ENCODE data around the gene PLXNA4. TPM values are rescaled to one million over a fixed set of nuclear protein-coding genes. Genes with fewer than 3 reads are reported as not detected.

PLXNA4 gene
- total RNA-seq, 1 donor from 2014 or later = 3.3 TPM

GRCh38 chr7:132261327-132262159, 314.7 kb downstream of the PLXNA4 start:
- Mint-ChIP-seq H3K27ac (ENCODE audit: unreplicated experiment) (no peak overlapping the region), H3K36me3 (ENCODE audit: low read depth, unreplicated experiment) (no peaks in the 10 kb centered on the region), H3K4me3 (ENCODE audit: unreplicated experiment) (no peak overlapping the region), H3K4me1 (ENCODE audit: low read depth, unreplicated experiment) (no peaks in the 10 kb centered on the region), H3K27me3 (ENCODE audit: low read depth, unreplicated experiment) (peaks cover 68% of the 10 kb centered on the region), H3K9me3 (ENCODE audit: unreplicated experiment) (no peaks in the 10 kb centered on the region)
- FAIRE-seq (no peak), DNase-seq (ENCODE audit: low read depth) (no peak)
- H3K9me3 ChIP-seq (ENCODE audit: insufficient read depth, low read depth, low read length) = no peaks in the 10 kb centered on the region
- no peaks in the 10 kb centered on the region for H3K79me2 ChIP-seq (ENCODE audit: insufficient read depth, low read length)
- no peaks in the 10 kb centered on the region for H3K27me3 ChIP-seq (ENCODE audit: insufficient read depth, low read length)
- H3K9ac ChIP-seq (ENCODE audit: low read length) = no peak overlapping the region
- no peaks in the 10 kb centered on the region for H3K4me1 ChIP-seq (ENCODE audit: insufficient read depth, low read length)
- H3K4me3 ChIP-seq (ENCODE audit: insufficient read depth, low read depth, low read length) = no peak overlapping the region
- TF ChIP-seq CTCF (IDR thresholded peaks at IDR 0.05; ENCODE audit: insufficient read depth, low read depth, low read length) = no peak
- no peak for TF ChIP-seq EZH2 (IDR thresholded peaks at IDR 0.05; ENCODE audit: insufficient read depth, low read length)
- H2AFZ ChIP-seq (ENCODE audit: low read depth, low read length) = no peak overlapping the region
- no peaks in the 10 kb centered on the region for H4K20me1 ChIP-seq (ENCODE audit: insufficient read depth, low read length)
- no peak overlapping the region for H3K4me2 ChIP-seq (ENCODE audit: low read length)
- H3K36me3 ChIP-seq (ENCODE audit: insufficient read depth, low read length) = no peaks in the 10 kb centered on the region
- no peak overlapping the region for H3K27ac ChIP-seq (ENCODE audit: low read depth, low read length)

- H3K4me1 ChIP-seq (ENCODE audit: insufficient read depth, low read length) = peaks cover 3% of the 10 kb centered on the region
- H3K9me3 ChIP-seq (ENCODE audit: insufficient read depth, low read depth, low read length) = no peaks in the 10 kb centered on the region
- H3K4me3 ChIP-seq (ENCODE audit: insufficient read depth, low read depth, low read length) = no peak overlapping the region
- no peaks in the 10 kb centered on the region for H4K20me1 ChIP-seq (ENCODE audit: insufficient read depth, low read length)
- H3K4me3 Mint-ChIP-seq (ENCODE audit: unreplicated experiment) = no peak overlapping the region
- FAIRE-seq = no peak
- no peak overlapping the region for H3K9ac ChIP-seq (ENCODE audit: low read length)
- no peak overlapping the region for H3K27ac Mint-ChIP-seq (ENCODE audit: unreplicated experiment)
- H3K4me2 ChIP-seq (ENCODE audit: low read length) = no peak overlapping the region
- no peaks in the 10 kb centered on the region for H3K36me3 ChIP-seq (ENCODE audit: insufficient read depth, low read length)
- H3K36me3 Mint-ChIP-seq (ENCODE audit: low read depth, unreplicated experiment) = no peaks in the 10 kb centered on the region
- DNase-seq (ENCODE audit: low read depth) = no peak
- TF ChIP-seq EZH2 (IDR thresholded peaks at IDR 0.05; ENCODE audit: insufficient read depth, low read length) (no peak), CTCF (IDR thresholded peaks at IDR 0.05; ENCODE audit: insufficient read depth, low read depth, low read length) (no peak)
- H3K27ac ChIP-seq (ENCODE audit: low read depth, low read length) = no peak overlapping the region
- H3K27me3 Mint-ChIP-seq (ENCODE audit: low read depth, unreplicated experiment) = peaks cover 59% of the 10 kb centered on the region
- no peaks in the 10 kb centered on the region for H3K79me2 ChIP-seq (ENCODE audit: insufficient read depth, low read length)
- H3K27me3 ChIP-seq (ENCODE audit: insufficient read depth, low read length) = no peaks in the 10 kb centered on the region
- H3K4me1 Mint-ChIP-seq (ENCODE audit: low read depth, unreplicated experiment) = peaks cover 3% of the 10 kb centered on the region
- peaks cover 2% of the 10 kb centered on the region for H3K9me3 Mint-ChIP-seq (ENCODE audit: unreplicated experiment)
- no peak overlapping the region for H2AFZ ChIP-seq (ENCODE audit: low read depth, low read length)
Observed at GRCh38 chr7:132258231-132258630, 318.0 kb downstream of the PLXNA4 start.

- H3K4me3 Mint-ChIP-seq (ENCODE audit: unreplicated experiment) = no peak overlapping the region
- no peak for DNase-seq (ENCODE audit: low read depth)
- H3K27ac Mint-ChIP-seq (ENCODE audit: unreplicated experiment) = no peak overlapping the region
- Histone ChIP-seq H3K4me2 (ENCODE audit: low read length) (no peak overlapping the region), H3K9me3 (ENCODE audit: insufficient read depth, low read depth, low read length) (no peaks in the 10 kb centered on the region), H3K27me3 (ENCODE audit: insufficient read depth, low read length) (no peaks in the 10 kb centered on the region), H3K4me1 (ENCODE audit: insufficient read depth, low read length) (peaks cover 3% of the 10 kb centered on the region), H3K36me3 (ENCODE audit: insufficient read depth, low read length) (no peaks in the 10 kb centered on the region), H3K27ac (ENCODE audit: low read depth, low read length) (no peak overlapping the region), H2AFZ (ENCODE audit: low read depth, low read length) (no peak overlapping the region), H3K79me2 (ENCODE audit: insufficient read depth, low read length) (no peaks in the 10 kb centered on the region), H3K4me3 (ENCODE audit: insufficient read depth, low read depth, low read length) (no peak overlapping the region), H3K9ac (ENCODE audit: low read length) (no peak overlapping the region), H4K20me1 (ENCODE audit: insufficient read depth, low read length) (no peaks in the 10 kb centered on the region)
- H3K27me3 Mint-ChIP-seq (ENCODE audit: low read depth, unreplicated experiment) = peaks cover 51% of the 10 kb centered on the region
- H3K9me3 Mint-ChIP-seq (ENCODE audit: unreplicated experiment) = peaks cover 2% of the 10 kb centered on the region
- peaks cover 3% of the 10 kb centered on the region for H3K4me1 Mint-ChIP-seq (ENCODE audit: low read depth, unreplicated experiment)
- no peak for FAIRE-seq
- TF ChIP-seq EZH2 (IDR thresholded peaks at IDR 0.05; ENCODE audit: insufficient read depth, low read length) (no peak), CTCF (IDR thresholded peaks at IDR 0.05; ENCODE audit: insufficient read depth, low read depth, low read length) (no peak)
- no peaks in the 10 kb centered on the region for H3K36me3 Mint-ChIP-seq (ENCODE audit: low read depth, unreplicated experiment)
Observed at GRCh38 chr7:132257253-132257652, 319.0 kb downstream of the PLXNA4 start.

All from astrocyte (in vitro differentiated cells and primary cell).